NCI-H82 (cell line): Measurements from ENCODE around the gene TLK1.
"Not testable (repeated sequence)": the region's sequence is repeated elsewhere in the genome, so short reads cannot be mapped to it uniquely, and the experiment has no call there.

Experiments
- DNase-seq: peaks from one replicate; lab custom pipeline; 2025; lab: John Stamatoyannopoulos, UW

The TLK1 gene

GRCh38 chr2:171142398-171142797 lies 18.3 kb downstream of the TLK1 start:
- DNase-seq: no peak

GRCh38 chr2:171141320-171141719 lies 19.4 kb downstream of the TLK1 start:
- no peak for DNase-seq

- DNase-seq: no peak
Measured at GRCh38 chr2:171139860-171140259, 20.8 kb downstream of the TLK1 start.

GRCh38 chr2:171136024-171136423 lies 24.7 kb downstream of the TLK1 start:
- DNase-seq: no peak

GRCh38 chr2:171134624-171135230 lies 26.0 kb downstream of the TLK1 start:
- peak; percentile 41 for DNase-seq

GRCh38 chr2:171132086-171132485 lies 28.6 kb downstream of the TLK1 start:
- no peak for DNase-seq

- DNase-seq: peak; percentile 28
Measured at GRCh38 chr2:171128461-171128860, 32.2 kb downstream of the TLK1 start.

- no peak for DNase-seq
Measured at GRCh38 chr2:171124541-171124940, 36.2 kb downstream of the TLK1 start.

- no peak for DNase-seq
Measured at GRCh38 chr2:171109571-171109970, 51.1 kb downstream of the TLK1 start.

- no peak for DNase-seq
Measured at GRCh38 chr2:171109020-171109419, 51.7 kb downstream of the TLK1 start.

- no peak for DNase-seq
Measured at GRCh38 chr2:171107803-171108202, 52.9 kb downstream of the TLK1 start.

- no peak for DNase-seq
Measured at GRCh38 chr2:171104379-171104778, 56.3 kb downstream of the TLK1 start.

GRCh38 chr2:171102802-171103201 lies 57.9 kb downstream of the TLK1 start:
- no peak for DNase-seq

- no peak for DNase-seq
Measured at GRCh38 chr2:171100370-171100769, 60.3 kb downstream of the TLK1 start.

- no peak for DNase-seq
Measured at GRCh38 chr2:171098607-171099006, 62.1 kb downstream of the TLK1 start.

- DNase-seq: no peak
Measured at GRCh38 chr2:171095014-171095582, 65.6 kb downstream of the TLK1 start.

GRCh38 chr2:171091517-171091916 lies 69.2 kb downstream of the TLK1 start:
- not testable (repeated sequence) for DNase-seq

GRCh38 chr2:171089489-171089888 lies 71.2 kb downstream of the TLK1 start:
- no peak for DNase-seq

- DNase-seq: no peak
Measured at GRCh38 chr2:171088057-171088834, 72.4 kb downstream of the TLK1 start.

- no peak for DNase-seq
Measured at GRCh38 chr2:171087547-171087946, 73.1 kb downstream of the TLK1 start.

GRCh38 chr2:171086352-171087290 lies 74.1 kb downstream of the TLK1 start:
- DNase-seq: peak; percentile 76

GRCh38 chr2:171084128-171084527 lies 76.6 kb downstream of the TLK1 start:
- peak; percentile 78 for DNase-seq
